Activated T-cell treated with anti-CD3 and anti-CD28 coated beads, Interleukin-2, amount 50 U/mL, for 1 hour (primary cell): ENCODE measurements around the gene PKHD1.
"Not testable (repeated sequence)": the region's sequence is repeated elsewhere in the genome, so short reads cannot be mapped to it uniquely, and the experiment has no call there.

Experiments
- DNase-seq: peaks from one replicate; pipeline ENCODE4 v3.0.0-alpha.2; 2020

Gene PKHD1

DNA sequence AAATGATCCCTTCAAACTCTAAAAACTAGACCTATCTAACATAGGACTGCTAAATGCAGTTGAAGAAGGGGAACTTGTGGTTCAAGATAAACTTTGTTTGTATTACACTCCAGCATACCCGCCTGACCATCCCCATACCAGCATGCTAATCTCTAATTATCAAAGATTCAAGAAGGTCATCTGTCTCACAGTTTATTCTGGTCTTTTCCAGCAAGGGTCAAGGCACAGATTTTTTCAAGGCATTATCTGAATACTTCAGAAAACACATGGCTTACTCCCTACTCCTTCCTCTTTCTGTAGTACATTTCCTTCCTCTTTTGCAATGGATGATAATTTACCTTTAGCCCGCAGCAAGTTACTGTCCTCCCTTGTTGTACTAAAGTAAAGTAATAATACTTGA, 174.1 kb downstream of the PKHD1 start:
- DNase-seq: no peak

GRCh38 chr6:51910851-51911250, 176.6 kb downstream of the PKHD1 start:
- no peak for DNase-seq

DNA sequence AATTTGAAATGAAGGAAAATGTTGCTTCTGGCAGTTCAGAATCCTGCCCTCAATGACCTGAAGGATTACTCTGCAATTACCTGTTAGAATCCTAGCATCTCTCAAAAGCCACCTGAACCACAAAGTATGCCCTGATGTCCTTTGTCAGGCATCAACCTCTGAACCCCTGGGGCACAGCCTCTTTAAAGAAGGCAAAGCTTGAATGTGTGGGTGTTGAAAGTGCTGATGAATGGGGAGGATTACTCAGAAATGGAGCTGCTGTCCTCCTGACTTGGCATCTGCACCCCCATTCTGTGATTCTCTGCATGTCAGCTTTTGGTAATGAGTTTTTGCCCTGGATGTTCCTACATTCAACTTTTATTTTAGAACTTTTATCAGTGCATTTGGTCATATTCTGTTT, 179.2 kb downstream of the PKHD1 start:
- no peak for DNase-seq

GRCh38 chr6:51901766-51902764, 185.3 kb downstream of the PKHD1 start:
- DNase-seq: no peak

GRCh38 chr6:51893366-51893765, 194.0 kb downstream of the PKHD1 start:
- DNase-seq: no peak

GRCh38 chr6:51892750-51893149, 194.7 kb downstream of the PKHD1 start:
- DNase-seq: no peak

- DNase-seq: no peak
These were observed 195.1 kb downstream of the PKHD1 start for GRCh38 chr6:51892339-51892738.

DNA sequence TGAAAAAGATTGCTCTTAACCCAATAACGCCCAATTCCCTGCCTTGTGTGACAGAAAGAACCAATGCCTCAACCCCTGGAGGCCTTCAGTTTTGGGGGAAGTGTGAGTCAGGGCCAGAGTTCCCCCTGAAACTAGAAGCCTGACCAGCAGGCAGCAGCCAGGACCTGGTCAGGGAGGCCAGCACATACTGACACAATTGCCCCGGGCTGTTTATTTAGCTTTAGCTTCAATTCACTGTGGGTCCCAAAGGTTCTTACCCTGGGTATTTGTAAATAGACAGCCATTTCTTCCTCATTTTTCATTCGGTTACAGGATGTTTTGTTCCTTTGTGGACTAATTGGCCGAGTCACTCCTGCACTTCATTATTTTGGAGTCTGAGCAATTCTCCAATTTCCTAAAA, 195.6 kb downstream of the PKHD1 start:
- DNase-seq: no peak

DNA sequence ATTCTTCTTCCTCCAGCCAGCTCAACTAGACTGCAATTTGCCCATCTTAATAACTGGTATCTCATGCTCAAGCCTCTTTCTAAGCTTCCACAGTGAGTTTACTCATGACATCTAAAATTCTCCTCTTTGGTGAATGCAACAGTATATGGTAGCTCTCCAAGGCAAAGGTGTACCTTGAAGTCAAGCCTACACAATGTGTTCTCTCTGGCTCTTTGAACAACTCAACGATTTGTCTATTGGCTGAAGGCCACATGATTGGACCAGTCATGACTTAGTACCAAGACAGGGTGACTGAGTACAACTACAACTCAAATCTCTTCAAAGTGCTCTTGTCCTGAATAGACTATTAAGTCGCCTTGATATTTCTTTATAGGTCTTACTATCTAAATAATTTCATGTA, 199.6 kb downstream of the PKHD1 start:
- DNase-seq: no peak

DNA sequence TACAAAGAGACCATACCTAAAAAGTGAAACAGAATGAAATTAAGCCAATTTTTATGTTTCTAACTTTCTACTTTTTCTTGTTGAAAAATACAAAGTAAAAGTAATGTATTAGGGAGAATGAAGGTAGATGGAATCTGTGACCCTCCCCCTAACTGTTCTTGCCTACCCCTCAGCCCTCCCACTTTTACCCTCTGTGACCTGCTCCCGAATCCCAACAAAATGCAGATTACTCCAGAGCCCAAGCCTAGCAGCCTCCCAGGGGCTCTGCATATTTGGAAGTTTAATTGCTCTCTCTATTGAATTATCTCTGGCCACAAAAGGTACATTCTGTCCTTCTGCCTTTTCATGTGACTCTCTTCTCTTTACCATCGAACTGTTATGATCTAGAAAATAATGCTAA, 201.5 kb downstream of the PKHD1 start:
- no peak for DNase-seq

- no peak for DNase-seq
These were observed 218.6 kb downstream of the PKHD1 start for GRCh38 chr6:51868591-51869355.

DNA sequence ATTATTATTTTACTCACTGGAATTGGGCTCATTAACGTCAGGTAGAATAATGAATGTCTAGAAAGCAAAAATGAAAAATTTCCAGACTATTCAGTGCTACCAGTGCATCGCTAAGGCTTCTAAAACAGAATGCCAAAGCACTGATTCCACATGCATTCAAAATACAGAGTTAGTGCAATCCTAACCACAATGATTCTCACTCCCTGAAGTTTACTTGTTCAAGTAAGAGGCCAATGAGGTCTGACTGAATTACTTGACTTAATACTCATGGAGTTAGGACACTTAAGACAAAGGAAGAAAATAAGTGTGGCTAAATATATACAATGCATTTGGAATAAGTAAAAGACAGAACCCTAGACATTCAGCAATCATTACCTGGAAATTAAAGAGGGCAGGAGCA, 220.5 kb downstream of the PKHD1 start:
- DNase-seq: no peak

DNA sequence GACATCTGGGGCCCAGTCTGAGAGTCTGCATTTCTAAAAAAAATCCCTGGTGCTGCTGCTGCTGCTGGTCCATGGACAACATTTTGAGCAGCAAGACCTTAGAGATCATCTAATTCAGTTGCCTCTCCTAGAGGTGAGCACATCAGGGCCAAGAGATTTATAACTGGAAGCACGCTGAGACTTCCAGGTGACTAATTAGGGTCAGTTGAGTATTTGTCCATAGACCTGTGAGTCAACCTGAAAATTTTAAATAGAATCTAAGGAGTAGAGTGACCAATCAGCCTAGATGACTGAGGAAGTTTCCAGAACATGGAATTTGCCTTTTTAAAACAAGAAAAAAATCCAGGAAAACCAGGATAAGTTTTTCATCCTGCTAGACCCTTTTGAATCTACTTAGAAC, 221.4 kb downstream of the PKHD1 start:
- DNase-seq: no peak

GRCh38 chr6:51865176-51865575, 222.2 kb downstream of the PKHD1 start:
- no peak for DNase-seq

DNA sequence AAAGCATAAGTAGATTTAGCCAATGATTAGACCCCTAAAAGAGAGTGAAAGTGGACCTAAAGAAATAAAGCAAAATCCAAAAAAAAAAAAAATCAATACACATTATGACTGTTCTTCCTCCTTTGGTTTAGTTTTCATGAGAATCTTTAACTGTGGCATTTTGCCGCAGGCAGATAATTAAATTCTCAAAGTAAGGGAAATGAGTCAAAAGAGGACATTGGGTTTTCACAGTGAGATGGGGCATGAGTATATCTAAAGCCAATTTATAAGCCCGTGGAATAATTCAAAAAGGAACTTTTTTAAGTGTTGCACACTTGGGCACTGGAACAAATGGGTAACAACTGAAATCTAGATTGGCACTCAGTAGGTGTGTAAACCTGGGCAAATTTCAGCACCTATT, 230.3 kb downstream of the PKHD1 start:
- DNase-seq: no peak

DNA sequence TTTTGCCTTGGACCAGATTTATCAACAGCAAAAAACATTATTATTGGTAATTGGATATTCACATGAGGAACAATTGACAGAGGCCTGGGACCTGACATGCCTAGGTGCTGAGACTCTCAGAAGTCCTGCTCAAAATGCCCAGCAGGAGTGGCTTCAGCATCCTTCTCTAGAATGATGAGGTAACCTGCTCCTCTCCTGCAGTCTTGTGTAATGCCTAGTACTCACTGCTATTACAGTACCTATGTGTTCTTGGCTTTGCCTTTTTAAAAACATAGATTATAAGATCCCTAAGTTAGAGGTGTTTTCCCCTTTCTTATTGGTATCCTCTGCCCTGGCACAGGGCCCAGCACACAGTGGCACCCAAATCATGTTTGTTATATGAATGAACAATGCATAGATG, 230.9 kb downstream of the PKHD1 start:
- no peak for DNase-seq

DNA sequence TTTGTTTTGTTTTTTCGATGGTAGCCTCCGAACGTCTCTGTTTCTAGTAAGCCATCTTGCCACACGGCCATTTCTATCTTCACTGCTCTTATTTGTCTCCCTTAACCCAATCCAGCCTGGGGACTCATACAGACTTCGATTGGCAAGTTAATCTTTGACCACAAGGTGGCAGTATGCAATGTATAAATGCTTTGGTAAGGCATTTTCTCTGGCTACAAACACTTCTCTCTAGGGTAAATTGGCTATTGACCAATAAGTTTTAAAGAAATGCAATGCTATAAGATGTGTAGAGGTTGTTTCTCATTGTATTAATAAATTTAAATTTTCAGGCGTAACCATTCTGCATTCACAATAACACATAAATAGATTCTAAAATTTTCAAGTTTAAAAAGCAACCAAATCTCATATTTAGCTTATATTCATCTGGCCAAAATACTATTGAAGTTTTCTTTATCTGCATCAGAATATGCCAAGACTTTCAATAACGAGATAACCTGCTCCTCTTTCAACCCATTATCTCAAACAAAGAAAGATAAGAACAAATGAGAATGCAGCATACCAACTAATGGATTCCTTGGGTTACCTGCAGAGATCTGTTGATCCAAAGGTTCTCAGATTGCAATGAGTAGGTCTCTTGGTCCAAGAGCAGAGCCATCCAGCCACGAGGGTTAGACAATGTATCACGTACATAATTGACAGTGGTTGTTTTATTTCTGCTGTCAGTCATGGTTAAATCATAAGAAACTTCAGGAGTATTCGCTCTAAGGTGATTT, 231.9 kb downstream of the PKHD1 start:
- DNase-seq: no peak

- DNase-seq: no peak
These were observed 232.5 kb downstream of the PKHD1 start for GRCh38 chr6:51854876-51855275.

GRCh38 chr6:51854347-51854746, 233.1 kb downstream of the PKHD1 start:
- no peak for DNase-seq

DNA sequence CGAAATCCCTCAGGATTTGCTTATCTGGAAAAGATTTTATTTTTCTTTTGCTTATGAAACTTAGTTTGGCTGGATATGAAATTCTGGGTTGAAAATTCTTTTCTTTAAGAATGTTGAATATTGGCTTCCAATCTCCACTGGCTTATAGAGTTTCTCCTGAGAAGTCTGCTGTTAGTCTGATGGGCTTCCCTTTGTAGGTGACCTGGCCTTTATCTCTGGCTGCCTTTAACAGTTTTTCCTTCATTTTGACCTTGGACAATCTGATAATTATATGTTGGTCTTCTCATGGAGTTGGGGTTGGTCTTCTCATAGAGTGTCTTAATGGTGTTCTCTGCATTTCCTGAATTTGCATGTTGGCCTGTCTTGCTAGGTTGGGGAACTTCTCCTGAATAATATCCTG, 234.3 kb downstream of the PKHD1 start:
- DNase-seq: not testable (repeated sequence)

DNA sequence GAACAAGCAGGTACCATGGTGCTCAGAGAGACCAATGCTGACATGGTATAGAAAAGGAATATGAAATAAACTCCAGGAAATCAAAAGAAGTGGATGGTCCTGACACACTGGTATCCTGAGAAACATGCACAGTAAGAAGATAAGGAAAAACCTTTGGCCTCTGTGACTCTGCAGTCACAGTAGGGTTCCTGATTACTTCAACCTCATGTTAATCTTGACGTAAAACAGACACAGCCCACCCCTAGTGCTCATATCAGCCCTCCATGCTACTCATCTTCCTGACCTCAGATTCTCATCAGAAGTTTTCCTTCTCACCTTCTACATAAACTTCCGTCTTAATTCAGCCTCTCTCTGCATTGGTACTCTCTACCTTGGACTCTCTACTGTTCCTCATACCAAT, 240.9 kb downstream of the PKHD1 start:
- DNase-seq: no peak

GRCh38 chr6:51844336-51844735, 243.1 kb downstream of the PKHD1 start:
- no peak for DNase-seq

DNA sequence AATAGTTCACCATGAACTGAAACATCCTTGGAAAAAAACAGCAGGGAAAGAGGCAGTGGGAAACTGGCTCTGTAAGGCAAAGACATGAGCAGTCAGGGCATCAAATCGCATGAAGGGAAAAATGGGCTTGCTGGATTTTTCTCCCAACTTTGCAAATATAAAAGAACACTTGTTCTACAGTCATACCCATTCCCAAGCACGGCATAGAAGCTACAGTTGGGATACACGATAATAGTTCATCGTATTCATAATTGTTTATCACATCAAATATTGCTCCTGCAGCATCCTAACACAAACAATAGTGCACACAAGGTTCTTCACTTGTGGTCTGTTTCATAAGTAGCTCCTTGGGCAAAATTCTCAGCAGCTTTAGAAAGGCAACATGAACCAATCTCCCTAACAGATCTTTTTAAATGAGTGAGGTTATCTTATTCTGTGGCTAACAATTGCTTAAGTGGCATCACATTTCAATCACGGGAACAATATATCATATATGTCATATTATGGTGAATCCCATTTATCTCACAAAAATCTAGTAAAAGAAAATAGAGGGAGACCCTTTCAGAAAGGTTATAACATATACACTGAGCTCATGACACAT, 243.9 kb downstream of the PKHD1 start:
- DNase-seq: no peak
